ENCODE results near the gene FHIT.
"Not testable (repeated sequence)": the region's sequence is repeated elsewhere in the genome, so short reads cannot be mapped to it uniquely, and the experiment has no call there.

Gene FHIT

GRCh38 chr3:60989626-60990441 is 261.4 kb downstream of the FHIT start:
- H3K4me3 ChIP-seq = no peak overlapping the region
- no peak overlapping the region for H3K4me2 ChIP-seq
- no peak for TF ChIP-seq Cebpa-rat (IDR thresholded peaks at IDR 0.05)
- no peaks in the 10 kb centered on the region for H3K27me3 ChIP-seq
- H3K36me3 ChIP-seq = no peaks in the 10 kb centered on the region
- no peak overlapping the region for H3K9ac ChIP-seq
- H3K9me3 ChIP-seq = peaks cover 6% of the 10 kb centered on the region
- no peak overlapping the region for H3K27ac ChIP-seq
- no peaks in the 10 kb centered on the region for H4K20me1 ChIP-seq
- no peaks in the 10 kb centered on the region for H3K4me1 ChIP-seq

DNA sequence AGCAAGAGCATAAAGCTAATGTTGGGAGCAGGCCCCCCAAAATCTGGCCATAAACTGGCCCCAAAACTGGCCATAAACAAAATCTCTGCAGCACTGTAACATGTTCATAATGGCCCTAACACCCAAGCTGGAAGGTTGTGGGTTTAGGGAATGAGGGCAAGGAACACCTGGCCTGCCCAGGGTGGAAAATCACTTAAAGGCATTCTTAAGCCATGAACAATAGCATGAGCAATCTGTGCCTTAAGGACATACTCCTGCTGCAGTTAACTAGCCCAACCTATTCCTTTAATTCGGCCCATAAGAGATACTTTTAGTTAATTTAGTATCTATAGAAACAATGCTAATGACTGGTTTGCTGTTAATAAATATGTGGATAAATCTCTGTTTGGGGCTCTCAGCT is 264.1 kb downstream of the FHIT start:
- not testable (repeated sequence) for H4K20me1 ChIP-seq, H3K4me2 ChIP-seq, H3K27ac ChIP-seq, H3K9ac ChIP-seq, H3K4me3 ChIP-seq, H3K4me1 ChIP-seq, H3K27me3 ChIP-seq, H3K9me3 ChIP-seq, H3K36me3 ChIP-seq

- Histone ChIP-seq H3K27ac (no peak overlapping the region), H3K27me3 (no peaks in the 10 kb centered on the region), H3K9me3 (peaks cover 6% of the 10 kb centered on the region), H3K4me2 (no peak overlapping the region), H3K36me3 (no peaks in the 10 kb centered on the region), H3K4me3 (no peak overlapping the region), H3K4me1 (peaks cover 10% of the 10 kb centered on the region; the same call in 1 of the 2 replicates), H3K9ac (no peak overlapping the region), H4K20me1 (no peaks in the 10 kb centered on the region)
- TF ChIP-seq Cebpa-rat (IDR thresholded peaks at IDR 0.05) = no peak
These were observed 264.7 kb downstream of the FHIT start for GRCh38 chr3:60986552-60986951.

- no peak overlapping the region for H3K27ac ChIP-seq
- no peak overlapping the region for H3K9ac ChIP-seq
- H3K4me1 ChIP-seq = peaks cover 36% of the 10 kb centered on the region
- H3K27me3 ChIP-seq = no peaks in the 10 kb centered on the region
- H3K9me3 ChIP-seq = peaks cover 6% of the 10 kb centered on the region
- H3K4me3 ChIP-seq = no peak overlapping the region
- H4K20me1 ChIP-seq = no peaks in the 10 kb centered on the region
- no peaks in the 10 kb centered on the region for H3K36me3 ChIP-seq
- TF ChIP-seq Cebpa-rat (IDR thresholded peaks at IDR 0.05) = no peak
- no peak overlapping the region for H3K4me2 ChIP-seq
These were observed 267.3 kb downstream of the FHIT start for GRCh38 chr3:60983906-60984305.

GRCh38 chr3:60980342-60980692 is 270.9 kb downstream of the FHIT start:
- no peak for TF ChIP-seq Cebpa-rat (IDR thresholded peaks at IDR 0.05)
- no peaks in the 10 kb centered on the region for H3K36me3 ChIP-seq
- H4K20me1 ChIP-seq = no peaks in the 10 kb centered on the region
- H3K9ac ChIP-seq = no peak overlapping the region
- no peak overlapping the region for H3K27ac ChIP-seq
- no peaks in the 10 kb centered on the region for H3K27me3 ChIP-seq
- H3K9me3 ChIP-seq = no peaks in the 10 kb centered on the region; the same call in 1 of the 2 replicates
- H3K4me3 ChIP-seq = no peak overlapping the region
- H3K4me1 ChIP-seq = peaks cover 68% of the 10 kb centered on the region
- H3K4me2 ChIP-seq = peak overlapping the region; percentile 77

DNA sequence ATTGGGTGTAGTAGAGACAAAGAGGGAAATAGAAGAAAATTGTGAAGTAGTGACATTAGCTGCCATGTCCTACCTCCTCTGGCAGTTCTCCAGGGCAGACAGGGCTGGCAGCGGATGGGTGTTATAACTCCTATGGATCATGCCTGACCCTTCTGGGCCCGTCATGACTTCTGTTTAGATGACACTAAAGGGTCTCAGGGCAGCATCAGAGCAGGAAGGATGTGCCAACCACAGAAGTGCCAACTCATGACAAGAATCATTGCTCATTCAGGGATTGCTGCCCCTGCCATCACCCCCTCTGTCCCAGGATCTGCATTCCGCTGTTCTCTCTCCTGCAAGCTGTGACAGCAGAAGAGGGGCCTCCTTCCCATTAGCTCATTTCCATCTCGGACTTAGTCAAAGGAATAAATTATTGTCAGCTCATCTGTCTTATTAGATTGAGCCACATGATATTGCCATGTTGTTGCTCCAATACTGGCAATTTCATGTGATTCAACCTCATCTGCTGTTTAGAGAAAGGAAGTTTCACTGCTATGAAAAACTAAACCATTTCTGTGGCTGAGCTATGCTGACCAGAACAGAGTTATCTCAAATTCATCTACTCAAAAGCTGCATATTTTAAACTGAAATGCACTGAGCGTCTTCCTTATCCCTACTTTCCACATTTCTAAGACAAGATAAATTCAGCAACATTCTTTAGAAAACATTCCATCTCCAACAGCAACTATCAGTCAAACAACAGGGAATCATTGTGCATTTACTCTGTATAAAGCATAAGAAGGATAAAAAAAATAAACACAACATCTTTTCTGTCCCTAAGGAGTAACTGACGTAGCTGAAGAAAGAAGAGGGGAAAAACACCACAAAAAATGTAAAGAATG is 271.6 kb downstream of the FHIT start:
- TF ChIP-seq Cebpa-rat (IDR thresholded peaks at IDR 0.05) = no peak
- Histone ChIP-seq H3K4me1 (peaks cover 68% of the 10 kb centered on the region), H3K4me3 (0 out of 2 replicates have a peak overlapping the region, but pooled peaks have one; percentile 16), H3K9ac (no peak overlapping the region), H3K4me2 (peak overlapping the region; percentile 77), H4K20me1 (no peaks in the 10 kb centered on the region), H3K9me3 (no peaks in the 10 kb centered on the region), H3K27me3 (no peaks in the 10 kb centered on the region), H3K36me3 (no peaks in the 10 kb centered on the region), H3K27ac (peak overlapping the region; percentile 23; the same call in 1 of the 2 replicates)

- Histone ChIP-seq H3K4me2 (no peak overlapping the region), H3K27ac (no peak overlapping the region), H3K9me3 (peaks cover 27% of the 10 kb centered on the region)
These were observed 277.9 kb downstream of the FHIT start for GRCh38 chr3:60973321-60973720.

DNA sequence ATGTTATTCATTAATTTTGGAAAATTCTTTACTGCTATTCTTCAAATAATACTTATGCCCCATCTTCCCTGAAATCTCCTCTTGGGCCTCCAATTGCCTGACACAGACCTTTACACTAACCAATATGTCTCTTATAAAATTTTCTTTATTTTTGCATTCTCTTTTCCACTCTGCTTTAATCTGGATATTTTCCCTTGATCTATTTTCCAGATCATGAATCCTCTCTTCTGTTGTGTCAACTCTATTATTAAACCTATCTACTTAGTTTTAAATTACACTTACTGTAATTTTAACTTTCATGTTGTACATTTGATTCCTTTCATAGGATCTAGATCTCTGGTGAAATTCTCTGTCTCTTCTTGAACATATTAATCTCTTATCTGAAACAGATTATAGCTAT is 278.7 kb downstream of the FHIT start:
- Histone ChIP-seq H3K36me3 (no peaks in the 10 kb centered on the region), H3K4me1 (peaks cover 19% of the 10 kb centered on the region), H3K4me2 (no peak overlapping the region), H3K4me3 (no peak overlapping the region), H3K27me3 (no peaks in the 10 kb centered on the region), H3K9ac (no peak overlapping the region), H3K27ac (no peak overlapping the region), H3K9me3 (peaks cover 27% of the 10 kb centered on the region), H4K20me1 (no peaks in the 10 kb centered on the region)
- no peak for TF ChIP-seq Cebpa-rat (IDR thresholded peaks at IDR 0.05)

More at GRCh38 chr3:60973321-60973720, 277.9 kb downstream of the FHIT start:
- H3K27me3 ChIP-seq = no peaks in the 10 kb centered on the region
- no peak for TF ChIP-seq Cebpa-rat (IDR thresholded peaks at IDR 0.05)
- H3K4me1 ChIP-seq = peaks cover 26% of the 10 kb centered on the region
- no peaks in the 10 kb centered on the region for H3K36me3 ChIP-seq
- H3K4me3 ChIP-seq = no peak overlapping the region
- H3K9ac ChIP-seq = no peak overlapping the region
- H4K20me1 ChIP-seq = no peaks in the 10 kb centered on the region

- peaks cover 1% of the 10 kb centered on the region for H3K4me1 ChIP-seq
- H4K20me1 ChIP-seq = no peaks in the 10 kb centered on the region
- no peak overlapping the region for H3K4me3 ChIP-seq
- H3K36me3 ChIP-seq = no peaks in the 10 kb centered on the region
- no peak overlapping the region for H3K9ac ChIP-seq
- no peak for TF ChIP-seq Cebpa-rat (IDR thresholded peaks at IDR 0.05)
- H3K27ac ChIP-seq = no peak overlapping the region
- H3K9me3 ChIP-seq = peaks cover 36% of the 10 kb centered on the region
- H3K4me2 ChIP-seq = no peak overlapping the region
- no peaks in the 10 kb centered on the region for H3K27me3 ChIP-seq
These were observed 280.4 kb downstream of the FHIT start for GRCh38 chr3:60970850-60971249.

DNA sequence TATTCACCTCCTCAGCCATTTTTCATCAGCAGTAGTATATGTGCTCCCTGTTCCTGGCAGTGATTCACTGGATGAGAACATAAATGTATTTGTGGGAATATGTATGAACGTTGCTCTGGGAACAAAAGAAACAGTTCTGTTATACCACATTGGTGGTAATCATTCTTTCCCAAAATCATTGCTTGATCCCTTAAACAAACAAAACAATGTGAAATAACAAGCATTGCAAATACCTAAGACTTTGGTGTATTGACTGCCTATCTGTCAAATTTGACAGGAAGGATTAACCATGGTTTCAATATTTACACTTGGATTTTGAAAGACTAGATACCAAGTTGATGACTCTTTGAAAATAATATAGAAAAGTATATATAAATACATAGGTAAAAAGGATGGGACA is 284.1 kb downstream of the FHIT start:
- Histone ChIP-seq H4K20me1 (no peaks in the 10 kb centered on the region), H3K4me1 (no peaks in the 10 kb centered on the region), H3K4me2 (no peak overlapping the region), H3K9me3 (peaks cover 21% of the 10 kb centered on the region), H3K36me3 (no peaks in the 10 kb centered on the region), H3K27me3 (no peaks in the 10 kb centered on the region), H3K27ac (no peak overlapping the region), H3K9ac (no peak overlapping the region), H3K4me3 (no peak overlapping the region)
- no peak for TF ChIP-seq Cebpa-rat (IDR thresholded peaks at IDR 0.05)

Measured in BLaER1 (cell line).